Measurements from ENCODE around the gene RASAL1.

RASAL1 gene

GRCh38 chr12:113135178-113136127 is at the start of gene RASAL1:
Gene RASAL1, minus strand, starts transcription at chr12:113135761. Its CDS starts 299 bp downstream, at chr12:113135462.
- TF ChIP-seq CTCF (conservative IDR thresholded peaks at IDR 0.05; ENCODE audit: low read depth, low read length): peak; percentile 42
- peak within 1 kb of the TSS; percentile 28 for H3K4me3 ChIP-seq (ENCODE audit: low read length)
- DNase-seq (ENCODE audit: low read depth): no peak

GRCh38 chr12:113184900-113185179 is 49.3 kb upstream of the RASAL1 start:
- peak; percentile 61 for DNase-seq (ENCODE audit: low read depth)
- TF ChIP-seq CTCF (conservative IDR thresholded peaks at IDR 0.05; ENCODE audit: low read depth, low read length): no peak
- H3K4me3 ChIP-seq (ENCODE audit: low read length): peak overlapping the region; percentile 82

- no peak for DNase-seq (ENCODE audit: low read depth)
- TF ChIP-seq CTCF (conservative IDR thresholded peaks at IDR 0.05; ENCODE audit: low read depth, low read length): no peak
- H3K4me3 ChIP-seq (ENCODE audit: low read length): peak overlapping the region; percentile 82
Observed at GRCh38 chr12:113184098-113184899, 48.7 kb upstream of the RASAL1 start.

GRCh38 chr12:113183030-113183589 is 47.5 kb upstream of the RASAL1 start:
- no peak overlapping the region for H3K4me3 ChIP-seq (ENCODE audit: low read length)
- TF ChIP-seq CTCF (conservative IDR thresholded peaks at IDR 0.05; ENCODE audit: low read depth, low read length): no peak

GRCh38 chr12:113181975-113182374 is 46.4 kb upstream of the RASAL1 start:
- H3K4me3 ChIP-seq (ENCODE audit: low read length): no peak overlapping the region
- TF ChIP-seq CTCF (conservative IDR thresholded peaks at IDR 0.05; ENCODE audit: low read depth, low read length): no peak
- no peak for DNase-seq (ENCODE audit: low read depth)

More at GRCh38 chr12:113183030-113183589, 47.5 kb upstream of the RASAL1 start:
- DNase-seq (ENCODE audit: low read depth): no peak

GRCh38 chr12:113180333-113180732 is 44.8 kb upstream of the RASAL1 start:
- TF ChIP-seq CTCF (conservative IDR thresholded peaks at IDR 0.05; ENCODE audit: low read depth, low read length): no peak
- DNase-seq (ENCODE audit: low read depth): no peak
- no peak overlapping the region for H3K4me3 ChIP-seq (ENCODE audit: low read length)
